ENCODE results near the gene KIAA1549. TPM values are rescaled to one million over a fixed set of nuclear protein-coding genes. Genes with fewer than 3 reads are reported as not detected.

KIAA1549 gene
- total and polyA plus RNA-seq, 10 of the 15 experiments (the other 5 are each of a cell fraction or from before 2014, with no cell fraction given), result 0.02 to 0.82 (median 0.22) TPM

DNA sequence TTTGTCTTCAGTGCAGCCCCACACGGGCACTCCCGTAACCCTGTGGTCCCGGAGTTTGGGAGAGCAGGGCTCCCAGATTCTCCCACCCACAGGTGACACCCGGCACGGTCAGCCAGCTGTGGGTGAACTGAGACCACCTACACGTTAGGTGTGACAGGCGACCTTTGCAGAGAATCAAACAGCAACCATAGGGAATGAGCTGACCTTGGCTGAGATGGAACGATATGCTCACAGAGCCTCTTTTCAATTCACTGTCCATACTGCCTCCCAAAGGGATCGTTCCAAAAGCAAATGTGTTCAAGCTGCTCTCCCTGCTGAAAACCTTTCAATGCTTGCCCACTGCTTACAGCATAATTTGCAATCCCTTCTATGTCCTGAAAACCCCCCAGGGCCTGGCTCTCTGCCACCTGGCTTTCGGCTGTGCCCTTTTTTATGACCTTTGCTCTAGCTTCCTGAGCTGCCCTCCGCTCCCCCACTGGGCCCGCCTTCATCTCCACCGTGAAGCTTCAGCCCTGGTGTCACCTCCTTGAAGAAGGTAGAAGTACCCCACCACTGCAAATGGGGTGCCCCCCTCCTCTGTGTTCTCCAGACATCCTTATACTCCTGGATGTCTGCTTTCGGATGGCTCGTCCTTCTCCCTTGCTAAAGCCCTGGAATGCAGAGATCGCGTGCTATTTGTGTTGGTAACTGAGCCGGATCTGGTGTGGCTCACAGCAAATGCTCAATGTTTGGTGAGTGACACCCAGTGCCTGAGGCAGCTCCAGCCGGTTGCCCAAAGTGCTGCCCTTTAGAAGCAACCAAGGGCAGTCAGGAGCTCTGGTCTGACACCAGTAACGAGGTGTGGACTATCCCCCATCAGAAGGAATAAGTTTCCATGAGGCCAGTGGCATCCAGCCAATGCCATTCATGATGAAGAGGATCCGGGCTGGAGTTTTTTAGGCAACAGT, 90.4 kb downstream of the KIAA1549 start:
- RAD21 ChIA-PET (ENCODE audit: unreplicated experiment), result no interaction called here
- FAIRE-seq, result no peak
- Histone ChIP-seq H3K9me3 (replicated peaks; ENCODE audit: control insufficient read depth, insufficient read depth, low read length) (no peaks in the 10 kb centered on the region), H3K4me3 (no peak overlapping the region), H3K9ac (ENCODE audit: control insufficient read depth, insufficient read depth, low read length) (no peak overlapping the region), H3K27me3 (replicated peaks in 1 of 2; ENCODE audit: control insufficient read depth in 2 of 2, insufficient read depth in 2 of 2, low read length in 1 of 2) (no peaks in the 10 kb centered on the region), H3K27ac (ENCODE audit: control insufficient read depth, insufficient read depth) (no peak overlapping the region), H4K20me1 (ENCODE audit: control insufficient read depth, insufficient read depth) (no peaks in the 10 kb centered on the region), H2AFZ (ENCODE audit: control insufficient read depth, low read depth, low read length) (no peak overlapping the region), H3K36me3 (ENCODE audit: control insufficient read depth in 2 of 2, insufficient read depth in 2 of 2, low read length in 1 of 2) (no peaks in the 10 kb centered on the region), H3K4me2 (ENCODE audit: control insufficient read depth, insufficient read depth) (no peak overlapping the region), H3K79me2 (ENCODE audit: control insufficient read depth, insufficient read depth, low read length) (no peaks in the 10 kb centered on the region), H3K4me1 (ENCODE audit: control insufficient read depth, insufficient read depth, low read length) (no peaks in the 10 kb centered on the region)
- intact Hi-C loops (cut with micrococcal nuclease; ENCODE audit: unreplicated experiment) (no loop called here), in situ Hi-C loops (cut with MboI) (no loop called here)
- TF ChIP-seq, protein P1, sequence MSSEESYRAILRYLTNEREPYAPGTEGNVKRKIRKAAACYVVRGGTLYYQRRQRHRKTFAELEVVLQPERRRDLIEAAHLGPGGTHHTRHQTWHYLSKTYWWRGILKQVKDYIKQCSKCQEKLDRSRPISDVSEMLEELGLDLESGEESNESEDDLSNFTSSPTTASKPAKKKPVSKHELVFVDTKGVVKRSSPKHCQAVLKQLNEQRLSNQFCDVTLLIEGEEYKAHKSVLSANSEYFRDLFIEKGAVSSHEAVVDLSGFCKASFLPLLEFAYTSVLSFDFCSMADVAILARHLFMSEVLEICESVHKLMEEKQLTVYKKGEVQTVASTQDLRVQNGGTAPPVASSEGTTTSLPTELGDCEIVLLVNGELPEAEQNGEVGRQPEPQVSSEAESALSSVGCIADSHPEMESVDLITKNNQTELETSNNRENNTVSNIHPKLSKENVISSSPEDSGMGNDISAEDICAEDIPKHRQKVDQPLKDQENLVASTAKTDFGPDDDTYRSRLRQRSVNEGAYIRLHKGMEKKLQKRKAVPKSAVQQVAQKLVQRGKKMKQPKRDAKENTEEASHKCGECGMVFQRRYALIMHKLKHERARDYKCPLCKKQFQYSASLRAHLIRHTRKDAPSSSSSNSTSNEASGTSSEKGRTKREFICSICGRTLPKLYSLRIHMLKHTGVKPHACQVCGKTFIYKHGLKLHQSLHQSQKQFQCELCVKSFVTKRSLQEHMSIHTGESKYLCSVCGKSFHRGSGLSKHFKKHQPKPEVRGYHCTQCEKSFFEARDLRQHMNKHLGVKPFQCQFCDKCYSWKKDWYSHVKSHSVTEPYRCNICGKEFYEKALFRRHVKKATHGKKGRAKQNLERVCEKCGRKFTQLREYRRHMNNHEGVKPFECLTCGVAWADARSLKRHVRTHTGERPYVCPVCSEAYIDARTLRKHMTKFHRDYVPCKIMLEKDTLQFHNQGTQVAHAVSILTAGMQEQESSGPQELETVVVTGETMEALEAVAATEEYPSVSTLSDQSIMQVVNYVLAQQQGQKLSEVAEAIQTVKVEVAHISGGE (CRISPR knock-in tag; IDR thresholded peaks at IDR 0.05), result no peak
- WGBS (ENCODE audit: insufficient coverage, insufficient replicate concordance, low lambda C conversion rate, missing lambda C conversion rate), result 75% methylated on average over 21 of the region's 21 CpGs
- no TSS peak for BruUV-seq (replicated peaks)
- CTCF ChIA-PET, result no interaction called here
- no peak for DNase-seq (ENCODE audit: low read depth, low spot score)
- POLR2A ChIA-PET, result interaction anchor here (0.8 kb wide), 1 partner anchor 1038 kb away, joined by 3 read pairs; no protein-coding TSS in a partner anchor
- SMC1A ChIA-PET (ENCODE audit: uncharacterized antibody, unreplicated experiment), result no interaction called here
- ATAC-seq, result no peak
